Caco-2 (cell line): ENCODE data around the gene TMEM238L. TPM values are rescaled to one million over a fixed set of nuclear protein-coding genes. Genes with fewer than 3 reads are reported as not detected.

Experiments used
- BruUV-seq: library from RNA; stranded (reverse); fragments of 400-500 nt; replicated peaks from 2 replicates; lab custom pipeline; 2021; lab: Mats Ljungman, UMichigan
- CTCF ChIA-PET: fragments of 300-600 bp; sonication (Branson Sonifier 250); formaldehyde crosslinking; loops from one replicate; lab custom pipeline; 2022; ENCODE audit warnings: antibody characterized with exemption; lab: Charles Lee
- POLR2A ChIA-PET: fragments of 300-600 bp; sonication (Branson Sonifier 250); formaldehyde crosslinking; loops from one replicate; lab custom pipeline; 2022; ENCODE audit warnings: antibody characterized with exemption; lab: Charles Lee
- DNase-seq, 2 experiments: peaks; one replicate each; pipeline versions ENCODE4 v3.0.0 to v3.0.0-alpha.2; 2020 to 2022
- H3K27me3 ChIP-seq: replicated peaks from 2 replicates; pipeline ENCODE4 v1.6.0; 2011; ENCODE audit warnings: low read length; ENCODE audit not compliant: control insufficient read depth, insufficient read depth
- H3K36me3 ChIP-seq: 2 replicates; pipeline ENCODE4 v1.5.1; 2011; ENCODE audit warnings: low read length; ENCODE audit not compliant: control insufficient read depth, insufficient read depth
- H3K4me1 ChIP-seq: fragments of 250-450 bp; sonication (Bioruptor Pico); 2 replicates; pipeline ENCODE4 v1.5.1; 2020; ENCODE audit warnings: mild to moderate bottlenecking
- H3K4me3 ChIP-seq: 2 replicates; pipeline ENCODE4 v1.5.1; 2011; ENCODE audit warnings: low read depth, mild to moderate bottlenecking, control low read depth, low read length
- H3K9me3 ChIP-seq: fragments of 250-450 bp; sonication (Bioruptor Pico); 2 replicates; pipeline ENCODE4 v1.5.1; 2020; ENCODE audit warnings: mild to moderate bottlenecking, moderate library complexity
- H3K27ac Mint-ChIP-seq: one replicate; pipeline ENCODE4 v1.8.0; 2022; ENCODE audit warnings: mixed read lengths; ENCODE audit not compliant: unreplicated experiment
- H3K27me3 Mint-ChIP-seq: one replicate; pipeline ENCODE4 v1.8.0; 2022; ENCODE audit warnings: mixed read lengths; ENCODE audit not compliant: insufficient read depth, unreplicated experiment
- H3K36me3 Mint-ChIP-seq: one replicate; pipeline ENCODE4 v1.8.0; 2022; ENCODE audit warnings: mild to moderate bottlenecking, mixed read lengths; ENCODE audit not compliant: insufficient read depth, unreplicated experiment
- H3K4me1 Mint-ChIP-seq: one replicate; pipeline ENCODE4 v1.8.0; 2022; ENCODE audit warnings: low read depth, mixed read lengths; ENCODE audit not compliant: unreplicated experiment
- H3K4me3 Mint-ChIP-seq: one replicate; pipeline ENCODE4 v1.8.0; 2022; ENCODE audit warnings: mild to moderate bottlenecking, moderate library complexity, mixed read lengths; ENCODE audit not compliant: unreplicated experiment
- H3K9me3 Mint-ChIP-seq: one replicate; pipeline ENCODE4 v1.8.0; 2022; ENCODE audit warnings: mixed read lengths; ENCODE audit not compliant: unreplicated experiment
- intact Hi-C: fragments of 100-400 bp; cut with micrococcal nuclease; formaldehyde crosslinking; loops from one replicate; pipeline ENCODE4 v1.10.0; 2022; ENCODE audit not compliant: unreplicated experiment
- total RNA-seq: library from RNA; stranded (reverse); gene quantifications from 2 replicates; pipeline ENCODE4 v1.2.3, GENCODE V29; 2022
- TF ChIP-seq, protein P1 (sequence below), 2 experiments: fragments of 200-600 bp in 1 of 2; IDR thresholded peaks; 1 replicate in 1 of 2; 2 replicates in 1 of 2; pipeline versions ENCODE4 v1.5.1 to v1.8.0; 2011 to 2022; ENCODE audit warnings: antibody characterized with exemption in 1 of 2, control low read depth in 1 of 2, inconsistent platforms in 1 of 2, low read depth in 1 of 2, low read length in 1 of 2, mild to moderate bottlenecking in 1 of 2, moderate library complexity in 1 of 2; ENCODE audit not compliant: insufficient read depth in 1 of 2, severe bottlenecking in 1 of 2, unreplicated experiment in 1 of 2

The TMEM238L gene
- total RNA-seq, 1 experiment from 2014 or later = not detected

- Mint-ChIP-seq H3K36me3 (no peaks in the 10 kb centered on the region), H3K4me1 (no peaks in the 10 kb centered on the region)
- POLR2A ChIA-PET = no interaction called here
These were observed 32.2 kb upstream of the TMEM238L start for GRCh38 chr17:10836145-10836544.

GRCh38 chr17:10831696-10832095 is 27.8 kb upstream of the TMEM238L start:
- intact Hi-C loops = no loop called here
- no TSS peak for BruUV-seq
- DNase-seq = no peak
- H3K9me3 ChIP-seq = no peaks in the 10 kb centered on the region
- ChIA-PET CTCF (interaction anchor here (1.2 kb wide), 1 partner anchor 13 kb away, joined by 4 read pairs; no protein-coding TSS in a partner anchor), POLR2A (no interaction called here)
- Mint-ChIP-seq H3K4me1 (no peaks in the 10 kb centered on the region), H3K4me3 (no peak overlapping the region), H3K27me3 (no peaks in the 10 kb centered on the region), H3K9me3 (no peaks in the 10 kb centered on the region), H3K36me3 (no peaks in the 10 kb centered on the region), H3K27ac (no peak overlapping the region)
- TF ChIP-seq, protein P1, sequence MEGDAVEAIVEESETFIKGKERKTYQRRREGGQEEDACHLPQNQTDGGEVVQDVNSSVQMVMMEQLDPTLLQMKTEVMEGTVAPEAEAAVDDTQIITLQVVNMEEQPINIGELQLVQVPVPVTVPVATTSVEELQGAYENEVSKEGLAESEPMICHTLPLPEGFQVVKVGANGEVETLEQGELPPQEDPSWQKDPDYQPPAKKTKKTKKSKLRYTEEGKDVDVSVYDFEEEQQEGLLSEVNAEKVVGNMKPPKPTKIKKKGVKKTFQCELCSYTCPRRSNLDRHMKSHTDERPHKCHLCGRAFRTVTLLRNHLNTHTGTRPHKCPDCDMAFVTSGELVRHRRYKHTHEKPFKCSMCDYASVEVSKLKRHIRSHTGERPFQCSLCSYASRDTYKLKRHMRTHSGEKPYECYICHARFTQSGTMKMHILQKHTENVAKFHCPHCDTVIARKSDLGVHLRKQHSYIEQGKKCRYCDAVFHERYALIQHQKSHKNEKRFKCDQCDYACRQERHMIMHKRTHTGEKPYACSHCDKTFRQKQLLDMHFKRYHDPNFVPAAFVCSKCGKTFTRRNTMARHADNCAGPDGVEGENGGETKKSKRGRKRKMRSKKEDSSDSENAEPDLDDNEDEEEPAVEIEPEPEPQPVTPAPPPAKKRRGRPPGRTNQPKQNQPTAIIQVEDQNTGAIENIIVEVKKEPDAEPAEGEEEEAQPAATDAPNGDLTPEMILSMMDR (IDR thresholded peaks at IDR 0.05; ENCODE audit: insufficient read depth in 1 of 2, low read depth in 1 of 2, low read length in 1 of 2, severe bottlenecking in 1 of 2, unreplicated experiment in 1 of 2) = no peak
- no peaks in the 10 kb centered on the region for H3K27me3 ChIP-seq
- no peak overlapping the region for H3K4me3 ChIP-seq
- no peaks in the 10 kb centered on the region for H3K4me1 ChIP-seq
- H3K36me3 ChIP-seq = no peaks in the 10 kb centered on the region

More at GRCh38 chr17:10836145-10836544, 32.2 kb upstream of the TMEM238L start:
- H3K27me3 Mint-ChIP-seq = no peaks in the 10 kb centered on the region
- intact Hi-C loops = no loop called here
- H3K4me3 ChIP-seq = no peak overlapping the region
- no peak overlapping the region for H3K27ac Mint-ChIP-seq
- CTCF ChIA-PET = no interaction called here
- H3K27me3 ChIP-seq = no peaks in the 10 kb centered on the region
- no peak for DNase-seq
- no peak overlapping the region for H3K4me3 Mint-ChIP-seq
- H3K36me3 ChIP-seq = no peaks in the 10 kb centered on the region
- BruUV-seq = no TSS peak
- TF ChIP-seq, protein P1 (IDR thresholded peaks at IDR 0.05; ENCODE audit: insufficient read depth in 1 of 2, low read depth in 1 of 2, low read length in 1 of 2, severe bottlenecking in 1 of 2, unreplicated experiment in 1 of 2) = no peak
- H3K9me3 ChIP-seq = no peaks in the 10 kb centered on the region
- H3K9me3 Mint-ChIP-seq = no peaks in the 10 kb centered on the region
- no peaks in the 10 kb centered on the region for H3K4me1 ChIP-seq

DNA sequence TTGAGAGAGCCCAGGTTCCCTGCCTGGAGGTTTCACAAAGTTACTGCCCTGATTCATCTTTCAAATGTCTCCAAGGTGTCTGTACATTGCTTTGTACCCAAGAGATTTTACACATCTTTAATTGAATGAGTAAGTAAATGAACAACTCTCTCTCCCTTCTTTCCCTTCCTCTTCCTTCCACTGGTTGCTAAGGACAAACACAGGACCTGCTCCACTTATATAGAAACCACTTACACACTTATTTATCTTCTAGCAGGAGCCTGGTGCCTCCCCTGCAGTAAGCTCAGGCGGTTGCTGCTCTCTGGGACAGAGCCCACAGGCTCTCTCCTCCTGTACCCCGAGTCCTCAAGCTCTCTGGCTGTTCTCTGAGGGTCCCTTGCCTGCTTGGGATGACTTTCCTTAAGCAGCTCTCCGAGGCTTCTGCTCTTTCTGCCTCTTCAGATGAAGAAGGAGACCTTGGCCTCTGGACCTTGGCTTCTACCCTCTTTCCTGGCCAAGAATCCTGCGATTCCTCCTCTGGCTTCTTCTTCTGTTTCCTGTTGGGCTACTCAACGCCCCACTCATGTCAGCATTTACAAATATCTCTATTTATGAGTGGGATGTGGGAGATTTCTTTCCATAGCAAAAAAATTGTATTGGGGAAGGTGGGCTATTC is 24.1 kb upstream of the TMEM238L start:
- H3K27me3 Mint-ChIP-seq = no peaks in the 10 kb centered on the region
- DNase-seq = no peak
- no peaks in the 10 kb centered on the region for H3K9me3 Mint-ChIP-seq
- Histone ChIP-seq H3K27me3 (no peaks in the 10 kb centered on the region), H3K9me3 (no peaks in the 10 kb centered on the region), H3K4me1 (no peaks in the 10 kb centered on the region), H3K4me3 (no peak overlapping the region), H3K36me3 (no peaks in the 10 kb centered on the region)
- ChIA-PET POLR2A (no interaction called here), CTCF (no interaction called here)
- intact Hi-C loops = no loop called here
- no peaks in the 10 kb centered on the region for H3K4me1 Mint-ChIP-seq
- no TSS peak for BruUV-seq
- TF ChIP-seq, protein P1 (IDR thresholded peaks at IDR 0.05; ENCODE audit: insufficient read depth in 1 of 2, low read depth in 1 of 2, low read length in 1 of 2, severe bottlenecking in 1 of 2, unreplicated experiment in 1 of 2) = no peak
- H3K4me3 Mint-ChIP-seq = no peak overlapping the region
- H3K27ac Mint-ChIP-seq = no peak overlapping the region
- H3K36me3 Mint-ChIP-seq = no peaks in the 10 kb centered on the region
